Subcutaneous abdominal adipose tissue (tissue), 5 donors: ENCODE data around the gene CCDC157.
A peak's percentile ranks its signal among the peaks of the same experiment; 100 is the strongest.

Experiments
- H3K27ac ChIP-seq: one replicate; pipeline ENCODE4 v1.7.0; 2013; ENCODE audit warnings: low read depth, mild to moderate bottlenecking, inconsistent platforms, low read length, moderate library complexity
- H3K27me3 ChIP-seq, 5 donors: one replicate each; pipeline ENCODE4 v1.7.0; 2013; ENCODE audit warnings: low read length in 5 of 5, inconsistent platforms in 1 of 5; ENCODE audit not compliant: control insufficient read depth in 5 of 5, insufficient read depth in 4 of 5
- H3K36me3 ChIP-seq, 5 donors: one replicate each; pipeline ENCODE4 v1.7.0; 2013; ENCODE audit warnings: low read length in 5 of 5; ENCODE audit not compliant: control insufficient read depth in 5 of 5, insufficient read depth in 5 of 5
- H3K4me1 ChIP-seq, 5 donors: one replicate each; pipeline ENCODE4 v1.7.0; 2013; ENCODE audit warnings: low read length in 5 of 5, mild to moderate bottlenecking in 3 of 5, moderate library complexity in 1 of 5; ENCODE audit not compliant: control insufficient read depth in 5 of 5, insufficient read depth in 5 of 5
- H3K4me3 ChIP-seq, 5 donors: one replicate each; pipeline ENCODE4 v1.7.0; 2013; ENCODE audit warnings: low read length in 5 of 5, low read depth in 1 of 5
- H3K9ac ChIP-seq, 5 donors: one replicate each; pipeline ENCODE4 v1.7.0; 2013; ENCODE audit warnings: low read length in 5 of 5, mild to moderate bottlenecking in 4 of 5, moderate library complexity in 3 of 5
- H3K9me3 ChIP-seq, 5 donors: one replicate each; pipeline ENCODE4 v1.7.0; 2013; ENCODE audit warnings: low read length in 5 of 5; ENCODE audit not compliant: control insufficient read depth in 5 of 5
- donor health status: healthy.
- donor health status: healthy.
- donor health status: healthy.
- donor health status: healthy.
- donor health status: healthy.

CCDC157 gene

DNA sequence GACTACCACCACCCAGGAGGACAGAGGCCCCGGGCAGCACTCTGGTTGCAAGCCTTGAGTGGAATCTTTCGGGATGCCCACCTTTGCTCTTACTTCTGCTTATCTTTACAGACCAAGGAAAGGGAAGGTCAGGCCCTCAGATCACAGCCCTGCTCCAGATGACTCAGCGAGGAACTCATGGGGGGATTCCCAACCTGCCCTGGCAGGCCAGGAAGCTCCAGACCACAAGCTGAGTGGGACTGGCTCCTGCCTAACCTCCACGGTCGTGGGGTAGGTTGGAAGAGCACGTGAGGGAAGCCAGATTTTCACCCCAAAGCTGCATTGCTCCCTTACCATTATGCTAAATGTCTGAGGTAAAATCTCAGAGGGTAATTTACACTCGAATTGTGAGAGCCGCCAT lies 41.9 kb upstream of the CCDC157 start:
- Histone ChIP-seq H3K27ac (peak overlapping the region; percentile 51), H3K4me1 (peaks cover 21 to 94% (median 83%) of the 10 kb centered on the region in 5 donors), H3K4me3 (no peak overlapping the region), H3K9ac (no peak overlapping the region), H3K36me3 (peaks cover 0 to 27% (median 6%) of the 10 kb centered on the region in 5 donors), H3K27me3 (no peaks in the 10 kb centered on the region), H3K9me3 (no peaks in the 10 kb centered on the region)

DNA sequence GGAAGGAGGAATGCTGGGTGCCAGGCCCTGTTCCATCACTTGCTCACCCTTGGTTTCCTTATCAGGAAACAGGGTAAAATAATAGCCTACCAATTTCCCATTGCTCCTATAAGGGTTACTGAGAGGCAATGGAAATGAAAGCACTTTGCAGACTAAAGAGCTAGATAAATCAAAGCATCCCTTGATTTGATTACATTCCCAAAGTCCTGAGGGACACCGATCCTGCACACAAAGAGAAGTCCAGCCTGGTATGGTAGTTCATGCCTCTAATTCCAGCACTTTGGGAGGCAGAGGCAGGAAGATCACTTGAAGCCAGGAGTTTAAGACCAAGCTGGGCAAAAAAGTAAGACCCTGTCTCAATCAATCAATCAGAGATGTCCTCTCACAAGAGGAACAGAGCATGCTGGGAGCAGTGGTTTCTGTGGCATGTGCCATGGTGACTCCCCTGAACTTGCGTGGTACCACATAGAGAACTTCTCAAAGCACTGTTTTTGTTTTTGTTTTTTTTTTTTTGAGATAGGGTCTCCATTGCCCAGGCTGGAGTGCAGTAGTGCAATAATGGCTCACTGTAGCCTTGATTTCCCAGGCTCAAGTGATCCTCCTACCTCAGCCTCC lies 40.7 kb upstream of the CCDC157 start:
- peaks cover 0 to 36% (median 9%) of the 10 kb centered on the region in 5 donors for H3K36me3 ChIP-seq
- H3K27me3 ChIP-seq = no peaks in the 10 kb centered on the region
- H3K4me1 ChIP-seq = peaks cover 16 to 94% (median 83%) of the 10 kb centered on the region in 5 donors
- peak overlapping the region in 1 of 5 donors; percentile 14 for H3K9ac ChIP-seq
- H3K27ac ChIP-seq = peak overlapping the region; percentile 51
- no peaks in the 10 kb centered on the region for H3K9me3 ChIP-seq
- H3K4me3 ChIP-seq = no peak overlapping the region

DNA sequence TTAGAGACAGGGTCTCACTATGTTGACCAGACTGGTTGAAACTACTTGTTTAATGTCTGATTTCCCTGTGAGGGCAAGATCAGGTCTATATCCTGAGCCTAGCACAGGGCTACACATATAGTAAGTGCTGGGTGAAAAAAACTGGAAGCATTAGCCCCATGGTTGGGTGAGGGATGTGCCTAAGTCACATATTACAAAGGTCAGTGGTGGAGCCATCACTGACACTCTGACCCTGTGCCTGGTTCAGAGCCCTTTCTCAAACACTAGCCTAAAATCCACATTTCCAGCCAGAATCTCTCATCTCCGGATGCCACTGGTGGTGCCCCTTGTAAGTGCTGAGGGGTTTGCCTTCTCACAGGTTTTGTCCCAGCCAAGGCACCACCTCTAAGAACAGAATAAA lies 39.0 kb upstream of the CCDC157 start:
- Histone ChIP-seq H3K36me3 (peaks cover 0 to 36% (median 9%) of the 10 kb centered on the region in 5 donors), H3K27ac (peak overlapping the region; percentile 51), H3K9ac (peak overlapping the region in 2 of 5 donors; percentile 39 to 47), H3K4me3 (no peak overlapping the region), H3K27me3 (no peaks in the 10 kb centered on the region), H3K9me3 (no peaks in the 10 kb centered on the region), H3K4me1 (peaks cover 17 to 93% (median 80%) of the 10 kb centered on the region in 5 donors)

- H3K27ac ChIP-seq = no peak overlapping the region
- no peak overlapping the region for H3K4me3 ChIP-seq
- H3K9me3 ChIP-seq = no peaks in the 10 kb centered on the region
- peaks cover 0 to 36% (median 9%) of the 10 kb centered on the region in 5 donors for H3K36me3 ChIP-seq
- H3K9ac ChIP-seq = peak overlapping the region in 1 of 5 donors; percentile 4
- peaks cover 15 to 93% (median 78%) of the 10 kb centered on the region in 5 donors for H3K4me1 ChIP-seq
- no peaks in the 10 kb centered on the region for H3K27me3 ChIP-seq
These were observed 37.9 kb upstream of the CCDC157 start for GRCh38 chr22:30318799-30319419.

GRCh38 chr22:30320021-30320556 lies 36.7 kb upstream of the CCDC157 start:
- Histone ChIP-seq H3K36me3 (peaks cover 0 to 34% (median 9%) of the 10 kb centered on the region in 5 donors), H3K9me3 (no peaks in the 10 kb centered on the region), H3K27me3 (no peaks in the 10 kb centered on the region), H3K4me3 (no peak overlapping the region), H3K9ac (no peak overlapping the region), H3K27ac (peak overlapping the region; percentile 38), H3K4me1 (peaks cover 22 to 95% (median 85%) of the 10 kb centered on the region in 5 donors)

- Histone ChIP-seq H3K27ac (peak overlapping the region; percentile 74), H3K9ac (peak overlapping the region in 2 of 5 donors; percentile 1 to 52), H3K4me1 (peaks cover 29 to 94% (median 87%) of the 10 kb centered on the region in 5 donors), H3K36me3 (peaks cover 0 to 29% (median 9%) of the 10 kb centered on the region in 5 donors), H3K4me3 (peak overlapping the region in 1 of 5 donors; percentile 15), H3K27me3 (no peaks in the 10 kb centered on the region), H3K9me3 (no peaks in the 10 kb centered on the region)
These were observed 35.3 kb upstream of the CCDC157 start for GRCh38 chr22:30321461-30321860.

GRCh38 chr22:30323246-30323645 lies 33.6 kb upstream of the CCDC157 start:
- no peaks in the 10 kb centered on the region for H3K9me3 ChIP-seq
- H3K27ac ChIP-seq = peak overlapping the region; percentile 35
- H3K4me1 ChIP-seq = peaks cover 29 to 80% (median 77%) of the 10 kb centered on the region in 5 donors
- H3K36me3 ChIP-seq = peaks cover 0 to 21% (median 6%) of the 10 kb centered on the region in 5 donors
- H3K4me3 ChIP-seq = no peak overlapping the region
- H3K9ac ChIP-seq = no peak overlapping the region
- no peaks in the 10 kb centered on the region for H3K27me3 ChIP-seq

- Histone ChIP-seq H3K4me3 (peak overlapping the region; percentile 81 to 87 (median 81)), H3K36me3 (peaks cover 0 to 17% (median 4%) of the 10 kb centered on the region in 5 donors), H3K27ac (peak overlapping the region; percentile 99), H3K9me3 (no peaks in the 10 kb centered on the region), H3K4me1 (peaks cover 29 to 71% (median 68%) of the 10 kb centered on the region in 5 donors), H3K27me3 (no peaks in the 10 kb centered on the region), H3K9ac (peak overlapping the region; percentile 72 to 96 (median 90))
These were observed 32.6 kb upstream of the CCDC157 start for GRCh38 chr22:30324014-30324730.

GRCh38 chr22:30325065-30325720 lies 31.6 kb upstream of the CCDC157 start:
- Histone ChIP-seq H3K27ac (peak overlapping the region; percentile 99), H3K27me3 (no peaks in the 10 kb centered on the region), H3K4me1 (peaks cover 22 to 60% (median 58%) of the 10 kb centered on the region in 5 donors), H3K9ac (peak overlapping the region; percentile 72 to 96 (median 90)), H3K4me3 (peak overlapping the region; percentile 81 to 87 (median 81)), H3K36me3 (peaks cover 0 to 7% (median 3%) of the 10 kb centered on the region in 5 donors), H3K9me3 (no peaks in the 10 kb centered on the region)
